Urothelium cell line (cell line): ENCODE results near the gene HOXD9.

Experiments
- DNase-seq: peaks from one replicate; pipeline ENCODE4 v3.0.0; 2011; ENCODE audit warnings: low spot score, mixed read lengths
- FAIRE-seq: peaks from 2 replicates; lab custom pipeline; 2011; peaks lifted over from hg19 to GRCh38; lab: Jason Lieb, UNC

Gene HOXD9

DNA sequence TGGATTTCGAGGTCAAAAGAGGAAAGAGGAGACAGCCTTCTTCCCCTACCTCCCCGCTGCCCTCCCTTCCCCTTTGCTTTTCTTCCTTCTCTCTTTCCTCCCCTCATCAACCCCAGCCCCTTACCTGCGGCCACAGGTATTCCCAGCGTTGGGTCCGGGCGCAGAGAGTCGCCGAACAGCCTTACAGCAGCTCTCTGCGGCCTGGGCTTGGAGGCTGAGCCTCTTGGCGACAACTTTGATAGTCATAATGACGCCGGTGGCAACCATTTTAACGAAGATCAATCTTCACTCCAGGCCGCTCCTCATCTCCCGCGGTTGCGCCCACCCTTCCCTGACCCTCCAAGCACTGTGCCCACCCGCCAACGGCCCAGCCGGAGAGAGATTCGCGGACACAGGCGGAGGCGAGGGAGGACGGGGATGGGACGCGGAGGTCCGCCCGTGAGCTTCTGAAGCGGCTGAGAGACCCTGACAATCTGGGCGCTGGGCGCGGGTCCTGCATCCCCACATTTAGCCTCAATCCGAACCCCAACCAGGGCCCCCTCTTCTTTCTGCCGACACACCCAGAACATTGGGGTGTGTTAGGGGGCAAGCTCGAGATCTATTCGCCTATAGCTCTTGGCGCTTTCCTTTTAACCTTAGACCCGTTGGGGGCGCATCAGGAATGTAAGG, 37.3 kb upstream of the HOXD9 start:
- no peak for FAIRE-seq
- DNase-seq = no peak

DNA sequence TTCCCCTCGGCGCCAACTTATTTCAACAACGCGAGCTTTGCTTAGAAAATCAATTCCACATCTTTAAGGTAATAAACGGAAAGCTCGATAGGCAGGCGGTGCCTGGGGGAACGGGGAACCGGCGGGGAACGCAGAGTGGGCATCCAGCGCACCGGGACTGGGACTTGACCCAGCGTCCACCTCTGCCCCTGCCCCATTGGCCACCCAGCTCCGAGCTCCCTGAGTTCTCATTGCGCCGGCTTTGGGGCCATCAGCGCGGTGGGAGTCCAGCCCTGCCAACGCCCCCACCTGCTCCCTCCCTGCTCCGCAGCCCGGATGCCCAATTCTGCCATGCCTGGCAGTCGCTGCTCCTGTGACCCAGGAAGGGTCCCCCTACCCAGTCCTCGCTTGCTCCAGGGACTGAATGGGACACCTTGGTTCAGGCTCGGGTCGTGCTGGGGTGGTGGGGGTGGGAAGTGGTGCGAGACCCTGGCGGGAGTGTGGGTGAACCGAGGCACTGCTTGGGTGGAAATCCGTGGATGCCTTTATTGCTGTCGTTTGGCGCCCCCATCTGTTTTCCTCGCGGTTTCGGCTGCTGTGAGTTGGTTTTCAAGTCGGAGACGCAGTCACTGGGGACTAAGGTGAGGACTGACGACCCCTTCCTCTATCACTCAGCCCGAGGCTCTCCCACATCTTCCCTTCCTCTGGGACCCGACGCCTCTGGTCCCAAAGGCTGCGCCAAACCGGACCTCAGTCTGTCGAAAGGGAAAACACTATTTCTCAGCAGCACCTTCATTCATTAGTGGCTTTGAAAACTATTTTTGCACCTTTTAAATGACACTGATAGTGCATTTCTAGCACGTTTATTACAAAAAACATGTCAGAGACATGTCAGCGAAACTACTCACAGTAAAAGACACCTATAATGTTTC, 36.4 kb upstream of the HOXD9 start:
- FAIRE-seq = no peak
- DNase-seq = peak; percentile 67

DNA sequence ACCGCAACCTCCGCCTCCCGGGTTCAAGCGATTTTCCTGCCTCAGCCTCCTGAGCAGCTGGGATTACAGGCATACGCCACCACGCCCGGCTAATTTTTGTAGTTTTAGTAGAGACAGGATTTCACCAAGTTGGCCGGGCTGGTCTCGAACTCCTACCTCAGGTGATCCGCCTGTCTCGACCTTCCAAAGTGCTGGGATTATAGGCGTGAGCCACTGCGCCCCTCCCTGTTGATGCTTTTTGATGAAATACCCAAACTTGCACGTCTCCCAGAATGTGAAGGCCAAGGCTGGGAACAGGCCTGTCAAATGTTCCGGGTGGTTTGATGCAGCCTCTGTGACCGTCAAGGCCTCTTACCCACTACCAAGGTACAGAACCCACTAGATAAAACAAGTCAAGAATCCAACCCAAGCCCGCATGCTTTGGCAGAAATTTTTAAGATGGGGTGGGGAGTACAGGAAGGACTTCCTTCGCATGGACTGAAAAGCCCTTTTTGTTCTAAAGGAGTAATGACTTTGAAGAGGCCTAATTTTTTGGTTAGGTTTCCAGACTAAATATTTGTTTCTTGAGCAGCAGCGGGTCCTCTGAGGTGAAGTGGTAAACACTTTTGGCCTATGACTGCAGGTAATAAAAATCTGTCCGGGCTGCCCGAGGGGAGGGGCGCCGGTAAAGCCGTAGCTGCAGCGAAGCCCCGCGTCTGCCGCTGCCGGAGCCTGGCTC, 35.0 kb upstream of the HOXD9 start:
- no peak for FAIRE-seq

DNA sequence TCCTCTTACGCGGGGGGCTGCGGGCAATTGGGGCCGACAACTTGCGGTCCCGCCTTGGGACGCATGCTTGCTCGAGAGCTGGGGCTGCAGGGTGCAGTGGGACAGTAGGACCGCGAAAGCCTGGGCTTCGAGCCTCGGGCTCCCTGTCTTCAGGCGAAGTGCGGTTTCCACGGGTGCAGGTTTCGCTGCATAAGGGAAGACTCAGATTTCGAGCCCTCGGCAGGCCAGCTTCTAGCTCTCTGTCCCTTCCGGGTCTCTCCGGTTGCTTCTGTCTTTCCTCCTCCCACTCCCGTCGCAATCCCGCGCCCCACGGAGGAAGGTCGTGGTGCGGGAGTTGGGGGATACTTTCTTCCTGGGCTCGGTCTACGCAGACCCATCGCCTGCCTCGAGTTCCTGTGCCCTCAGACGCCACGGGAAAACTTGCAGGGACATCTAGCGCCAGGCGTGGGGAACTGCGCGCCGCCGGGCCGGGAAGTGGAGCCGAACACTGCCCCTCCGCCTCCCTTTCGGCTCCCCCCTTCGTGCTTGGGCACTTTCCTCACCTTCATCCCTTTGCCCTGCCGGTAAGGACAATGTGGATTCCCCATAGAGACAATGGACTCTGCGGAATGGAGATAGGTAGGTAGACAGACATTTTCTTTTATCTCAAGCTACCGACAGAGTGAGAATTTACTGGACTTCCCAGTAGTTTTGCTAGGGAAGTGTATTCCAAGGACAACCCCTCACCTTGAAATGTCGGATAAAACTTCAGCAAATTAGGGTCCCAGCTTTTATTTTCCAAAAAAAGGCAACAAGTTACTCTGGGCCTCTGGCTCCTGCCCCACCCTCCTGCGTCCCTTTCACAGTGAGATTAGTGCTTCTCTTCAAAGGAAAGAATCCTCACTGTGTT, 34.2 kb upstream of the HOXD9 start:
- FAIRE-seq (no peak), DNase-seq (peak; percentile 86)

More for the DNA sequence above, 35.0 kb upstream of the HOXD9 start:
- no peak for DNase-seq

DNA sequence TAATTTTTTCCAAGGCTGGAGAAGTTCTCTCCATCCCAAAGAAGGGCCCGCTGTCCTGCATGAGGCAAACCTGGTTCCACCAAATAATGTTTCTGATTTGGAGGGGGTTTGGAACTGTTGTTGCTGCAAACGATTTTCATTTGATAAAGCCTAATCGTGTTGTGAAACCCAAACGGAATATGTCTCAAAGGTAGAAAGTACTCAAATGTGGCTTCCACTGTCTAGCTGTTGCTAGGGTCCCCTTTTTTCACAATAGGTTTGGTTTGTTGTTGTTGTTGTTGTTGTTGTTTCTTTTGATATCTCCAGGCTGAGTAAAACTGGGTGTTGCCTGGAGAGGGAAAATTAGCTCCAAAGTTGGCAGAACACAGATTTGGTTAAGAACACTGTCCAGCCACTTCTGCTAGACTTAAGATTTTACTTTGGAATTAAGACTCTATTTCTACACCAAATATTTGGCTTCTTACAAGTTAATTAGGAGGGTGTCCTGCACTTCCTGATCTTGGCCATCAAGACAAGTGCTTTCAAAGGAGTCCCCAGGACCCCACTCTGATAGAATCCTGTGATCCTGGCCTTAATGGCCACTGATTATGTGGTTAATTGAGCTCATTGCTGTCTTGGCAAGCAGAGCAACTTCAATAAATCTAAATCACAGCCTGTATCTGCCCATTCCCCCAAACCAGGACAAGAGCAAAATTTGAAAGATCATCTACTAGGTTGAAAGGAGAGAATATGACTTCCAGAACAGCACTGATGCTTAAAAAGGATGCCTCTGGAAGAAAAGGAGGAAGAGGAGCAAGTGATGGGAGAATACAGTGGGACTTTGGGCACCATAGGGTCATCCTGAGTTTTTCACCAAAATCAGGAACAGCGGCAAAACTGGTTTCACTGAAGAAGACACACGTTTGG, 33.3 kb upstream of the HOXD9 start:
- no peak for FAIRE-seq
- DNase-seq = no peak

DNA sequence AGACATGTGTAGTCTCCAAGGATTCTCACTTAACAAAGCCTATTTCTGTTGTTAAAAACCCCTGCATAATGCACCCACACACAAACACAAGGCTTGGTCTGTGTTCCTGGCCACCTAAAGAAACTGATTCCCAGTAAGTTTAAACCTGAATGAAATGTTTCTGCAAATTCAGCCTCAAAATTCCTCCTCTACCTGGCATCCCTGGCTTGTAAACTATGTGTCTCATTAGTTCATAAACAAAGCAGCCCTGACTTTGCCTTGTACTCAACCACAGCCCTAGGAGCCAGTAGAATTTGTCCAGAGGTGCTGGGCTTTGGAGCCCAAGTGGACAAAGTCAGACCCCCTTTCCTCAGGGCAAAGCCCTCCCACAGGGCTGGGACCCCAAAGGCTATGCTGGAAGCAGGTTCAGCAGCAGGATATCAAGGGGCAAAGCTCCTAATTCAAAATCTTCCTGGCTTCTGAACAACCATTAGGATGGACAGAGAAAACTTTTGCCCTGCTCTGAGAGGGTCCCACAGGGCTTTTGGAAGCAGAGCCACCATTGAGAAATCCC, 32.6 kb upstream of the HOXD9 start:
- DNase-seq (no peak), FAIRE-seq (no peak)

DNA sequence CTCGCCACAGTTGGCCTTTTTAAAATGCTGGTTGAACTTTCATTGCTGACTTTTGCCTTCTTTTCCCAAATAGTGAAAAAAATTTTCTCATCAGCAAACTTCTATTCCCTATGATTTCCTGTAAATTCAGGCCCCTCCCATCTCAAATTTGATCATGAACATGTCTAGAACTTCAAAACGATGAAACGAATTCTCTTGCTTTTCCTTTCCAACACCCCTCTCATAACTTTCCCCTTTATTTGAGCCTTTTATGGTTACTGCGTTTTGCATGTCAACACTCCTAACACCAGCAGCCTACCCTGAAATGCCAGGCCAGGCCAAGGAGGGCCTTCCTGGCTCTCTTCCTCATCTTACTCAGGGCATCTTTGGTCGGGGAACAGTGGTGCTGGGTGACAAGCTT, 31.7 kb upstream of the HOXD9 start:
- FAIRE-seq (no peak), DNase-seq (no peak)

DNA sequence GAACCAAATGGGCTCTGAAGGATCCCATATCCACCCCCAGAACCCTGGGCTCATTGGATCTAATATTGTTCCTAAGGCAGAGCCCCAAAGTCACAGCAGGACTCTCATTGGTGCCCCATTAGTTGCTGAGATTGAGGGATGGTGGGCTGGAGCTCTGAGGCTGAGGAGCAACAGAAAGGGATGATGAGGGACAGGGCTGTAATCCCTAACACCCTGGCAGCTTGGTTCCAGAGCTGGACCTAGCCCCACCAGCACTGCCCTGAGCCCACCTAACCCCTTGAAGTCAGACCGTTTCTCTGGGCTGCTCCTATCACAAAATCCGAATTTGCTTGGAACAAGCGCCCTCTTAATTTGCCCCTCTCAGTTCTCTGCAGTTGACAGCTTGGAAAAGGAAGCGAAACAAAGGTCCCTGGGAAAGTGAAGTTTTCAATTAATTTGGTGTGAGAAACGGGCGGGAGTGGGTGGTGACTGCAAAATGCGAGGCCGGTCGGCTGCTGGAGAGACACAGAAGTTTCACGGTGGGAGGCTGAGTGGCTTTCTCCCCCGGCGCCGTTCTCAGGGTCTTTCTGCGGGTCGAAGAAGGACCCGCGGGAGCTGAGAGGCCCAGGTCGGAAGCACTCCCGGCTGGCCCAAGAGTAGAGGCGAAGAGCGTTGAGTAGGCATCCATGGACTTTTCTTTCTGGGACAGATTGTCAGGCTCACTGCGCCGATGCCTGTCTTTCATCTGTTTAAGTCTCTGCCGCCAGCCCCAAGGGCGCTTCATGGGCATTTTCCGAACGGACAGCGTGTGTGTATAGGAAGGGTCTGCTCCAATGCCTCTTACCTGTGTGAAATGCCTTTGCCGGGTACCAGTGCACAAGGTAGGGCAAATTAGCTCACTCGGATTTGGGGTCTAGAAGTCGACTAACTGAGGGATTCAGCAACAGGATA, 30.9 kb upstream of the HOXD9 start:
- DNase-seq = no peak
- no peak for FAIRE-seq

DNA sequence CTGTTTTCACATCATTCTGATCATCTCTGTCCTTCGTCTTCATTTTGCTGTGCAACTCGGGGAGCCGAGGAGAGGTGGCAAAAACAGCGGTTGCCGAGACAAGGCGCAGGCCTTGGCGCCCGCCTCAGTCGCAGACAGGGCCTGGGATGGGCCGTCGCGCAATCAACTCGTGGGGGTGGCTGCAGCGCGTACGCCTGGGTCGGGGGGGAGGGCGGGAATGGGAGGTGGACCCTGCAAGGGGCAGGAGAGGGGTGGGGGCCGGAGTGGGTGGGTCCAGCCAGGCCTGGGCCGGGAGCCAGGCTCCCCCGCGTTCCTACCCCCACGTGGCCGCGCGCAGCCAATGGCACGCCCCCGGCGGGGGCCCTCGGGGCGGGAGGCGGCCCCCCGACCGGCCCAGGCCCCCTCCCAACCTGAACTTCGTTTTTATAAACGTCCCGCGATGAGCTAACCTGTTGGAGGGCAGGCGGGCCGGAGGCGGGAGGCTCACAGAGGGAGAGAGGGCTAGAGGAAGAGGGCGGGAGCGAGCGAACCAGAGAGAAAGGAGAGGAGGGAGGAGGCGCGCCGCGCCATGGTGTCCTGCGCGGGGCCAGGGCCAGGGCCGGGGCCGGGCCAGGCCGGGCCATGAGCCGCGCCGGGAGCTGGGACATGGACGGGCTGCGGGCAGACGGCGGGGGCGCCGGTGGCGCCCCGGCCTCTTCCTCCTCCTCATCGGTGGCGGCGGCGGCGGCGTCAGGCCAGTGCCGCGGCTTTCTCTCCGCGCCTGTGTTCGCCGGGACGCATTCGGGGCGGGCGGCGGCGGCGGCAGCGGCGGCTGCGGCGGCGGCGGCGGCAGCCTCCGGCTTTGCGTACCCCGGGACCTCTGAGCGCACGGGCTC, 30.0 kb upstream of the HOXD9 start, which contains the start of gene HOXD13:
TSS of gene HOXD13 (plus strand) at position 452 of the 875 bp plus-strand sequence. CDS start at position 622, 170 bp downstream.
- no peak for DNase-seq
- no peak for FAIRE-seq

DNA sequence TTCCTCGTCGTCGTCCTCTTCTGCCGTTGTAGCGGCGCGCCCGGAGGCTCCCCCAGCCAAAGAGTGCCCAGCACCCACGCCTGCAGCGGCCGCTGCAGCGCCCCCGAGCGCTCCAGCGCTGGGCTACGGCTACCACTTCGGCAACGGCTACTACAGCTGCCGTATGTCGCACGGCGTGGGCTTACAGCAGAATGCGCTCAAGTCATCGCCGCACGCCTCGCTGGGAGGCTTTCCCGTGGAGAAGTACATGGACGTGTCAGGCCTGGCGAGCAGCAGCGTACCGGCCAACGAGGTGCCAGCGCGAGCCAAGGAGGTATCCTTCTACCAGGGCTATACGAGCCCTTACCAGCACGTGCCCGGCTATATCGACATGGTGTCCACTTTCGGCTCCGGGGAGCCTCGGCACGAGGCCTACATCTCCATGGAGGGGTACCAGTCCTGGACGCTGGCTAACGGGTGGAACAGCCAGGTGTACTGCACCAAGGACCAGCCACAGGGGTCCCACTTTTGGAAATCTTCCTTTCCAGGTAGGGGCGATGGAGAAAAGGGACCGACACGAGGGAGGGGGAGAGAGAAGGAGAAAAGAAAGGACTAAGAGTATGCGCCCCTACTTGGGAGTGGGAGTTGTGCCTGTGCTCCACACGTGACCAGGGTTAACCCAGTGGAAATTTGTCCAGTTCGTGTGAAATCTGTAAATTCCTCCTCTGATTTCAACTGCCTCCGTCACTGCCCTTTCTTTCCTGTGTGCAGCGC, 29.2 kb upstream of the HOXD9 start:
- no peak for DNase-seq
- no peak for FAIRE-seq

DNA sequence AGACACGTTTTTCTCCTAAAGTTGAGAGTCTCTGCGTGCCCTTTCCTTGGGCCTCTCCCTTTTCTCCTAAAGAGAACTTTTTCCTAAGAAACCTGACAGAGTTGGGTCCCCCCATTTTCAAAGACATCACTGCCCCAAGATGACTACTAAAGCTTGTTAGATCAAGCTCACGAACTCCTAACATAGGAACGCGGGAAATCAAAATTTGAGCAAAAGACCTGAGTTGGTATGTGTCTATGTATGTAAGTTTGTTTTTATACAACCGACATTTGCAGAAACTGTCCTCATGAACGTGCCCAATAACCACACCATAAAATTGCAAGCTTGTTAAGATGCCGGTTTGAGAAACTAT, 28.6 kb upstream of the HOXD9 start:
- FAIRE-seq = no peak
- DNase-seq = no peak

DNA sequence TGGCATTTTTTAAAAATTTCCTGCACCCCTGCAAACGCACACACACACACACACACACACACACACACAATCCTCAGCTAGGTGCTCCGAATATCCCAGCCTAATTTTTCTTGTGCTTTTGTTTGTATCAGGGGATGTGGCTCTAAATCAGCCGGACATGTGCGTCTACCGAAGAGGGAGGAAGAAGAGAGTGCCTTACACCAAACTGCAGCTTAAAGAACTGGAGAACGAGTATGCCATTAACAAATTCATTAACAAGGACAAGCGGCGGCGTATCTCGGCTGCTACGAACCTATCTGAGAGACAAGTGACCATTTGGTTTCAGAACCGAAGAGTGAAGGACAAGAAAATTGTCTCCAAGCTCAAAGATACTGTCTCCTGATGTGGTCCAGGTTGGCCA, 28.2 kb upstream of the HOXD9 start:
- DNase-seq (no peak), FAIRE-seq (no peak)

DNA sequence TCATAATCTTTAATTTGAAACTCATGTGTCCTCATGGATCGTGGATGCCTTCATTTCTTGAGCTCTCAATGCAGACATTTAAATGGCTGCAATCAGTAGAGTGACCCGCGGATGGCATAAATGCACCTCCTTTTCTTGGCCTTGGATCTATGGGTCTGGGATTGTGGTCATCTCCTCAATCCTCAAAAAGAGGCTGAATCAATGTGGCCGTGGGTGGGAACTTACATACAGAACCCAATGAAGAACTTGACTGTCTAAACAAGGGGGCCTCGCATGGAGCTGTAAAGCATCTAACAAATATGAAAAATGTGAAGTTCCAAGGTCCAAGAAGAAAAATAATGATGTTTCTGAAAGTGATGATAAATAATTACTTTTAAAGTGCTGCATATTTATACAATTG, 27.1 kb upstream of the HOXD9 start:
- FAIRE-seq (no peak), DNase-seq (no peak)

DNA sequence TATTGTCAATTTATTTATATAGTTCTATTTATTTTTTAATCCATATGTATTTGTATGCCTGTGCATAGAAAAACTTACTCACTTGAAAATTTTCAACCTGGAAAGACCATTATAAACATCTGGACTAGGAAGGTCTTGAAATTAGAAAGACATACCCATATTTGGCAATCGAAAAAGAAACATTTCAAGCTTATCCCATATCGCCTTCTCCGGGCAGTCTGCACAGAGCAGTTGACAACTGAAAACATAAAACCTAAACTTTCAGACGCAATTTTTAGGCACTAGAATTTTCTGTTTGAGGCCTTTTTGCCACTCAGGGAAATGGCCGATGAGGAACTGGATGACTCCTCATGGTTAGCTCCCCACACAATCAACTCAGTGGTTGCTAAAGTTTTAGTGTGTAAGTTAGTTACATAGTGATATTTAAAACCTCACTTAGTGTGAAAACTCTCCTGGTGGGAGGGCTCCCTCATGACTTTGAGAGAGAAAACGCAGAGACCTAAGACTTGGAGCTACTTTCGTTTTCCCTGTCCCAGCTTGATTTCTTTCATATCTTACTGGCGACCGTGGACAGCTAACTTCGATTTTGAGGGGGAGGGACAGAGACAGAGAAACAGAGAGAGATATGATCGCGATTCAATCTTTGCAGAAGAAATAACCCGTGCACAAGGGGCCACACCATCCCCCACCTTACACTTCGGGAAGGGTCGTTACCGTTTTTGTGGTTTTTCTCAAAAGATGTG, 26.1 kb upstream of the HOXD9 start:
- FAIRE-seq = no peak
- DNase-seq = peak; percentile 37

DNA sequence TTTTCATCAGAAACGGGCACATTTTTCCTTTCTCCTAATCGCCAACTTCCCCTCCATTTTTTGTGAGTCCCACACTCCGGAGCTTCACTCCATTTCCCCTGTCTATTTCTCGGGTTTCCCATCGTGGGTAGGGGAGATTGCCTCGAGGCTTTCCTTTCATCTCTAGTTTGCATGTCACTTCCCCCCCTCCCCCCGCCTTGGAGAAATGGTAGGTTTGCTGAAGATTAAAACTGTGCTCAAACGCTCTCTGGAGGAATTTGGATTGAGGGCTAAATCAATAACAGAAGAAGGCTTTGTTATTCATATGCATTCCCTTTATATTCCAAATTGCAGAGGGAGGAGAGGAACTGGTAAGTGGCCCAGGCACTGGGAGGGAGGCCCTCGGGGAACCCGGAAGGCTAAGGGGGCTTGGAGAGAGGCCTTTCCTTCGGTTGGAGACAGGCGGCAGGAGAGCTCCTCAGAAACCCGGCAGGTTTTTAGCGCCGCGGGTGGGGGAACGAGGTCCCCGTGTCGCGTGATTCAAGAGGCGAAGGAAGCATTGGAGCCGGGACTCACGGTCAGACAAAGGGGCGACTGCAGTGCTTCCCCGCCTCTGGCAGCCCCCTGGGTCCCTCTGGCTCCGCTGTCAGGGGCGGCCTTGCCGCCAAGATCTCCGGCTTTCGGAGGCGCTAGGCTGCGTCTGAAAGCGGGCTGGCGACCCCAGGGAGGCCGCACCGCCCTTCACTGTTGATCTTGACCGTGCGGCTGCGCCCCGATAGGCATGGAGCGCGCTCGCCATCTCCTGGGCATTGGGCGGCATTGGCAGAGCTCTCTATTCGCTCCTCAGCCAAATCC, 25.3 kb upstream of the HOXD9 start:
- peak; percentile 5 for FAIRE-seq
- peak; percentile 48 for DNase-seq
